Measurements from ENCODE around the gene HMGN2.

GRCh38 chr1:26470878-26471497 is 1.3 kb upstream of the HMGN2 start:
- TF ChIP-seq CTCF (IDR thresholded peaks at IDR 0.05; ENCODE audit: borderline replicate concordance, extremely low read depth, low read length, poor library complexity, severe bottlenecking) = no peak
- TF ChIP-seq EZH2 (IDR thresholded peaks at IDR 0.05; ENCODE audit: borderline replicate concordance, low read depth, low read length, severe bottlenecking) = no peak

Data from DND-41 (cell line).